Nucleus accumbens (tissue), 56 donors: ENCODE measurements around the gene CHMP5.

Experiments used
- DNase-seq, 56 donors: peaks; one replicate each; lab custom pipeline; 2025; lab: John Stamatoyannopoulos, UW

The CHMP5 gene

DNA sequence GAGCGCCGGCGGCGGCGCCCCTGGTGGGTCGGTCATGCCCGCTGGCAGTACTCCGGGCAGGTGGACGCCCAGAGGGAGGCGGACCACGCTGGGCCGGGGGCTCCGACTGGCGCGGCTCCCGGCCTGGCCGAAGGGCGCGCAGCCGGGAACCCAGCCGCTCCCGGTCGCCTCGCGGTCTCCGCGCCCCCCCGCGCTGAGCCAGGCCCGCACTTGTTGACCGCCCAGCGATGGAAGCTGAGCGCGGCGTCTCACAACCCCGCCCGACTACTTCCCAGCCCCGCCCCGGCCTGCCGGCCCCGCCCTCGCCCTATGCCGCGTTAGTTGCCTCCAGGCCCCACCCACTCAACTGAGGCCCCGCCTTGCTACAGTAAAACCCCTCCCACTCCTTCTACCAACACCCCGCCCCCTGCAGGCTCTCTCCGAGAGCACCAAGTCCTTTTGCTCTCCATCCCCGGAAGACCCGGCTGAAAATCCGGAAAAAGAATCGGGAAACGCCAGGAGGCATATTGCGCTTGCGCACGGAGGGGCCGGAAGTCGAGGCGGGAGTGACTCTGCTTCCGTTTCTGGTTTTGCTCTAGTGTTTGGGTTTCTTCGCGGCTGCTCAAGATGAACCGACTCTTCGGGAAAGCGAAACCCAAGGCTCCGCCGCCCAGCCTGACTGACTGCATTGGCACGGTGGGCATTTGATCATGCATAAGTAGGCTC lies at the start of gene CHMP5, which contains the start of gene BAG1:
CHMP5 (plus strand) TSS at position 577 of the 705 bp plus-strand sequence; CDS start at position 607, 30 bp downstream.
BAG1 (minus strand) TSS at position 236 of the 705 bp plus-strand sequence.
- peak; percentile 80 to 100 (median 99) for DNase-seq

DNA sequence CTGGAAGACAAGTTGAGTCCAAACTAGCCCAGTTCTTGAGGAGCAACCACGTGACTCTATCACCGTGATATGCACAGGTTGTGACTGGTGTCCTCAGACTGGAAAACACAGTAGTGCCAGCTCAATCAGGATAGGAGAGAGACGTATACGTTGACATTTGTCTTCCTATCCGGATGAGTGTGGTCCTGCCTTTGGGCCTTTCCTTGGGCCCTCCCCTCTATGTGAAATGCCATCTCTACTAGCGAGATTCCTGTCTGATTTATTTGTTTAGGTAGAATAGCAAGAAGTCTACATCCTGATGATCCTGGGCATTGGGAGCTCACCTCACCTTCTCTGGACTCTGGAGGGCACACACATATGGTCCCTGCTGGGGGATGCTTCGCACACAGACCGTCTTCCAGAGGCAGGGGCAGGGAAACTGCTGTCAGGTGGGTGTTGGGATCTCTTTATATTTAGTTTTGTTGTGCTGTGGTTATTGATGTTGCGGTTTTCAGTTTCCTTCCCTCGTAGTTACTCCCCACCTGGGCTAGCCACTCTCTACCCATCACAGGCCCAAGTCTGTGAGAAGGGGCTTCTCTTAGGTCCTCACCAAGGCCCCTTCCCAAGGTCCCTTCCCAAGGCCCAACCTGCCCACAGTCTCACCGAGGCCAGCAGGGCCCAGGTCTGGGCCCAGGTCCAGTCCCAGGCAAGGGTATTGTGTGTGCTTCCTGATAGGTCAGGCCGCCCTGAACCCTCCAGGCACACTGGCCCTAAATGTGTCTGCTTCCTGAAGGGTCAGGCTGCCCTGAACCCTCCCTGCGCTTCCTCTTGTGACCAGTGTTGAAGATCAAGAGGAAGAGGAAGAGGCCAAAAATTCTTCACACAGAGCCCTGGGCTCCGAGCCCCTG lies 43.9 kb upstream of the CHMP5 start:
- DNase-seq = no peak

DNA sequence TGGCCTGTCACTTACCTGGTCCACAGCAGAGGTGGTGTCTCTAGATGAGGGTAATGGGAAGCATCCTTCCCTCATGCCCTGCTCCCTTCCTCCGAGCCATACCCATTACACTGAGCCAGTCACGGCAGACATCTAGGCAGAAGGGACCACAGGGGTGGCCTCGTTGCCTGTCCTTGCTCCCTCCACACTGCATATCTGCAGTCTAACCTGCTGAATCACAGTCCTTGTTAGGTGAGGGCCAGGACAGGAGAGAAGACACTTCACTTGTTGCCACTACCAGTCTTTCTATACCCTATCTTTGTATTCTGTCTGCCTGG lies 43.3 kb upstream of the CHMP5 start:
- no peak for DNase-seq

- DNase-seq = no peak
These were observed 42.8 kb upstream of the CHMP5 start for GRCh38 chr9:33222031-33222430.

DNA sequence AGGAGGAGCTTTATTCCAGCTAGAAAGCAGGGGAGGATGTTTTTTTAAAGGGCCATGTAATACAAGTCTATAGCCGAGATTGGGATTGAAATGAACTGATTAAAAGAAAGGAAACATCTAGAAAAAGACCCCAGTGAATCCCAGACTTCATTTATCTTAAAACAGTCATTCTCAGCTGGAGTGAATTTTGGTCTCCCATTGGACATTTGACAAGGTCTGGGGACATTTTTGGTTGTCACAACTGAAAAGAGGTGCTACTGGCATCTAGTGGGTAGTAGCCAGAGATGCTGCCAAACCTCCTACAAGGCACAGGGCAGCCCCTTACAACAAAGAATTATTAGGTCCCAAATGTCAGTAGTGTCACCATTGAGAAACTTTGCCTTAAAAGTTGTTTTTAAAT lies 41.2 kb upstream of the CHMP5 start:
- no peak for DNase-seq

DNA sequence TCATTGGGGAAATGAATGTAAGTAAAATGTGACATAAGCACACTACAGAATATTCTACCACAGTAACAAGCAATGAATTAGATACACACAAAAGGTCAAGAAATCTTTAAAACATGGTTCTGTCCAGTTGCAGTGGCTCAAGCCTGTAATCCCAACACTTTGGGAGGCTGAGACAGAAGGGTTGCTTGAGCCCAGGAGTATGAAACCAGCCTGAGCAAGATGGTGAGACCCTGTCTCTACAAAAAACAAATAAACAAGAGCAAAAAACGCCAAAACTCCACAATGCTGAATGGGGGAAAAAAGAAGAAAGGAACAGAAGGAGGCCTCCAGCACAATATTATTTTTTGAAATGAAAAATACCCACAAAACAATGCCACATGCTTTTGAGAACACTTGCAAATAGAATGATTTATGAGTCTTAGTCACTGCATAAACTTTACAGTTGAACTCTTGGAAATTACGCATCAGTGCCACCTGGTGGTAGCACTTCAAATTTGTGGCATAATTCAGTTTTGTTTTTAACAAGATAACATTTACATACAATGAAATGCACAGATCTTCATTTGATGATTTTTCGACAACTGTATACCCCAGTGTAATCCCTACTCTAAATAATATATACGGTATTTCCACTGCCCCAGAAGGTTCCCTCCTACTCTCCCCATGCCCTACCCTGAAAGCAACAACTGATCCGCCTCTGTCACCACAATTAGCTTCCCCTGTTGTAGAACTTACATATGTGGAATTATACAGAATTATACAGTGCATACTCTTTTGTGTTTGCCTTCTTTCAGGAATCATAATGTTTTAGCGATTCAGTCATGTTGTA lies 39.3 kb upstream of the CHMP5 start:
- DNase-seq = peak in 32 of 56 donors; percentile 1 to 77 (median 19)

DNA sequence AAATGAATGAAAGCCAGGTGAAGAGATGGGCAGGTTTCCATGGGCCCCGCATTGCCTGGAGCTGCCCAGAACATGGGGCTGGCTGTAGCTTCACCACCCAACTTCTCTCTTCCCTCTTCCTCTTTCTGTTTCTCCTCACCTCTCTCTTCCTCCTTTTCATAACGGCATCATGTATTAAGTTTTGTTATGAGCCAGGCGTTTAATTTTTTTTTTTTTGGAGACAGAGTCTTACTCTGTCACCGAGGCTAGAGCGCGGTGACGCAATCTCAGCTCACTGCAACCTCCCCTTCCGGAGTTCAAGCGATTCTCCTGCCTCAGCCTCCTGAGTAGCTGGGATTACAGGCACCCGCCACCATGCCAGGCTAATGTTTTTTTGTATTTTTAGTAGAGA lies 37.8 kb upstream of the CHMP5 start:
- peak in 1 of 56 donors; percentile 4 for DNase-seq

DNA sequence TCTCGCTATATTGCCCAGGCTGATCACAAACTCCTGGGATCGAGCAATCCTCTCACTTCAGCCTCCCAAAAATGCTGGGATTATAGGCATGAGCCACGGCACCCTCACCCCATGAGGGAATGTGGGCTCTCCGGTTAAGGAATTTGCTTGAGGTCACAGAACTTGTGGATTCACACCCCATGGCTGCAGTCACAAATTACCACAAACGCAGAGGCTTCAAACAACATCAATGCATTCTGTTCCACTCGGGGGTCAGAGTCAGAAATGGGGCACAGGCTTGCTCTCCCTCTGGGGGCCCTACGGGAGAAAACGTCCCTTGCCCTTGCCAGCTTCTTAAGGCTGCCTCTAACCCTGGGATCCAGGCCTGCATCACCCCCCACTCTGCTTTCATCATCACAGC lies 37.1 kb upstream of the CHMP5 start:
- no peak for DNase-seq

DNA sequence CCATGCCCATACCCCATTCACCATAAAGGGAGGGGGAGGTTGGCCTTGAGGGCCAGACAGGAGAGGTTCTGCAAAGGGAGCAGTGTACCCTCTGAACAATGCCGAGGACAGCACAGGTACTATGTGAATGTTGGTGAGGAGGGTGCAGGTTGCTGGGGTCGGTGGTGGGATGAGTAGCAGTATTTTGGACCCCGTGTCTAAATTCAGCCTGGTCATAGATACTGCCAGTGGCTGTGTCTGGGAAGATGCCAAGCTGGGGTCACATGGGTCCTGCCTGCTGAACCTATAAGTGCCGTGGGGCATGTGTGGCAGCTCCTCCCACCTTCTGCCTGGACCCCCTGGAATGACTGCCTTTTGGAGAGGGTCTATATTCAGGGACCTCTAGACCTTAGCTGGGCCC lies 36.2 kb upstream of the CHMP5 start:
- no peak for DNase-seq

GRCh38 chr9:33229359-33230114 lies 35.3 kb upstream of the CHMP5 start:
- DNase-seq = no peak

GRCh38 chr9:33230756-33231622 lies 33.9 kb upstream of the CHMP5 start:
- no peak for DNase-seq

GRCh38 chr9:33231623-33231942 lies 33.3 kb upstream of the CHMP5 start:
- DNase-seq = no peak

DNA sequence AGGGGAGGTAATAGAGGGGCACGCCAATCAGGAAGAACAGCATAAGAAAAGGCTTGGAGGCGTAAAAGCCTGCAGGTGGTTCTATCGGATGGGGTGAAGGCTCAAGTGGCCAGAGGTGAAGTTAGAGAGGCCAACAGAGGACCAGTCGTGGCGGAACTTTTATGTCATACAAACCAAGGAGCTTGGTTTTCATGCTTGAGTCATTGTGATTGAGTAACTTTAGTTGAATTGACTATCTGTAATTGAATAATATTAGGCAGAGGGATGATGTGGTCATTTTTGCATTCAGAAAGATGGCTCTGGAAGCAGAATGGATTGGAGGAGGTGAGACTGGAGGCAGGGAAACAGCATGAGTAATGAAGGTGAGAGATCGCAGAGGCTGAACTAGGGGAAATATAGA lies 32.0 kb upstream of the CHMP5 start:
- DNase-seq = no peak

GRCh38 chr9:33233626-33234342 lies 31.1 kb upstream of the CHMP5 start:
- no peak for DNase-seq

DNA sequence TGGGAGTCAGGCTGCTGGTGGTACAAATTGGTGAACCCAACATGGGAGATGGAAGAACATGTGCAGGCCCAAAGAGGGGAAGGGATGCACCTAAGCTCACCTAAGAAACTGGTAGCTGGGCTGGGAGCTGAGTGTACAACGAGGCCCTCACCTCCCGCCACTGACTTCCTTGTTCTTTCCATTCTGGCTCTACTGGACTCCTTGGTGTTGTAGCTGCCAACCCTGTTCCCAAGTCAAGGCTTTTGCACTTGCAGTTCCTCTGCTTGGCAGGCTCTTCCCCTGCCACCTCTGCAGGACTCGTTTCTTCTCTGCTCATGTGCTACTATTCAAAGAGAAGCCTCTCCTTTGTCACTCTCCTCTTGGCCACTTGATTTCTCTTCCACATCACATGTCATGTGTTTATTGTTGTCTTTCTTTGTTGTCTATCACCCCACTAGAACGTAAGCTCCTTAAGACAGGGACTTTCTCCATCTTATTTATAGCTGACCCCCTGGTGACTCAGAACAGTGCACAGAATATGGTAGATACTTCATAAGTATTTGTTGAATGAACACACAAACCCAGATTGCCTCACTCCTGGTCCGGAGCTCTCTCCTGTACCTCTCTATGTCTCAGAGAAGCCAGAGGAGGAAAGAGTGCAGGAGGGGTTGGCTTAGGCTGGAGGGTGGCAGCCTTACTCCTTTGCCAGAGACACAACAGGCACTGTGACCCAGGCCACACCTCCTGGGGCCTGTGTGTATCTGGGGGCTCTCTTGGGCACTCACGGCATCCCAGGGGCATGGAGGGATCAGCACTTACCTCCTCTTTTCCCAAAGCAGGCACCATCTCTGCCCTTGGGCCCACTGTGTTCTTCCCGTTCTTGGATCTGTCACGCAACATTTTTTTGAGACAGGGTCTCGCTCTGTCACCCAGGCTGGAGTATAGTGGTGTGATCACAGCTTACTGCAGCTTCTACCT lies 30.1 kb upstream of the CHMP5 start:
- DNase-seq = no peak

- no peak for DNase-seq
These were observed 28.3 kb upstream of the CHMP5 start for GRCh38 chr9:33236571-33236970.

- no peak for DNase-seq
These were observed 24.9 kb upstream of the CHMP5 start, which contains the start of gene SPINK4 for GRCh38 chr9:33239921-33240320. Gene SPINK4 (plus strand): TSS chr9:33240167. CDS start chr9:33240209, 42 bp downstream.
